HG02938 (cell line): Measurements from ENCODE around the gene MSN.

Experiments
- ATAC-seq: cut with Tn5 transposase; IDR thresholded peaks from one replicate; pipeline ENCODE4 v1.9.1; 2021; ENCODE audit warnings: mild to moderate bottlenecking, moderate library complexity; ENCODE audit not compliant: unreplicated experiment

MSN gene

DNA sequence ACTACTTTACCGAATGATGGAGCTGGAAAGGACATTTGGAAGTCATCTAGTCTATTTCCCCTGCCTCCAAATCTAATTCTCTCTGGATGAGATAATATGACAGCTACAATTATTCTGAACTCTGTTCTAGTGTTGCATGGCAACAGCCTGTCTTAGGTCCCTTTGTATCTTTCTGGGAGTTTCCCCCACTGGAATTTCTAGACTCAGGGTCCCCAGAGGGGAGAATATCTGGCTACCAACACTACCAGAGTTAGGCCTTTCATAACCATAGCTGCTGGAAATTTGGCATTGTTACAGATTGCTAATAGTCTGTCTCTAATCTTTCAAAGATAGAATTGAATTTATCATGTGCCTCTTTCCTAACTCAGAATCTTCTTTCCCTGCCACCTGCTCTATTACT is 4.5 kb downstream of the MSN start:
- no peak for ATAC-seq

GRCh38 chrX:65673857-65674203 is 6.4 kb downstream of the MSN start:
- ATAC-seq: no peak

- no peak for ATAC-seq
Observed at GRCh38 chrX:65674204-65674893, 6.9 kb downstream of the MSN start.

DNA sequence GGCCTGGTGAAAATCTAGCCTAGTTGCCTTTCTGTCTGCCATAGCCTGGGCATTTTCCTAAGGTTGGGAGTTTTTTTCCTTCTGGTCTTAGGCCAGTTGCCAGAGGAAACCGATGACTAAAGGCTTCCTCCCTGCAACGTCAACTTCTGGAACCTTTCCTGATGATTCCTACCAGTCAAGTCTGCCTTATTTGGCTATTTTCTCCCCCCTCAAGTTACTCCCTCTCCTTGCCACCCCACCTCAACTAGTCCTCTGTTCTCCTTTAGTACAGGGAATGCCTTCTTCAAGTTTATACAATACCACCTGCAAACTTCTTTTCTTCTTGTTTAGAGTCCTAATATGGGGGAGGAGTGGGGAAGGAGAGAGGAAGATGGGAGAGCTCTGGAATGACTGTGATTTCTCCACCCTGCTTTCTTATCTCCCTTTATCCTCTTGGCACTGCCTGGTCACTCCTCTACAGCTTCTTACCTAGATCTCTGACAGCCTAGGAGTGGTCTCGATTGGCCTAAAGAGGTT is 10.6 kb downstream of the MSN start:
- ATAC-seq: no peak

- ATAC-seq: no peak
Observed at GRCh38 chrX:65679071-65679540, 11.7 kb downstream of the MSN start.

- no peak for ATAC-seq
Observed at GRCh38 chrX:65681810-65682209, 14.4 kb downstream of the MSN start.

DNA sequence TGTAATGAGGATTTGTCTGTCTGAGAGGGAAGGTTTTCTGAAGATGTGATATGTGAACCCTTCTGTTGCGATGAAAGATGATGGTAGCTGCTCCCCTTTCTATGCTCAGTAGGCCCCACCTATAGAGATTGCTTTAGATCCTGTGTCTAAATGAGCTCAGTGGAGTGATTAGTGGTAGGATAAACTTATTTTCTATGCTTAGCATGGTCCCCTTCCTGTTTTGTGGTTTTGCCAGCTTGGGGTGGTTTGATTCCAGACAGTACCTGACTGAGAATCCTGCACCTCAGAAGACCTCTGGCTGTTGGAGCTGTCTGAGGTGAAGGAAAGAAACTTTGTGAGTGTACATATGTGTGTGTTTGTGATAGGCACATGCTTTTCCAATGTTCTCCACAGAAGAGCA is 17.7 kb downstream of the MSN start:
- no peak for ATAC-seq

- no peak for ATAC-seq
Observed at GRCh38 chrX:65686236-65686635, 18.8 kb downstream of the MSN start.

DNA sequence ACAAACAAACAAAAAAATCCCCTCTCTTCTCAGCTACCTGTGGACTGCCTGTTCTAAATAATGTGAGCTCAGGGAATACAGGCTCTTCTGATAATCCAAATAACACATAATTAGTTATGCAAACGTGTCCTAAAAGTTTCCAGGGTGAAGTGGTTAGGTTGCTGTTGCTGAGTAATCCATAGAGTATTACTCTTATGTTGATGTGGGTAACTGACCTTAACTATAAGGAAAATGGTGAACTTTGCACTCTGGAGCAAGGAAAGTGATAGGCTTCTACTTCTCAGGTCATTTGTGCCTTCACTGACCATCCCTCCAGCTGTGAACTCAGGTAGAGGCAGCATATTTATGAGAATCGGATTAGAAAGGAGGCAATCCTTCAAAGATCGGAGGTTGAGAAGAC is 19.9 kb downstream of the MSN start:
- no peak for ATAC-seq

DNA sequence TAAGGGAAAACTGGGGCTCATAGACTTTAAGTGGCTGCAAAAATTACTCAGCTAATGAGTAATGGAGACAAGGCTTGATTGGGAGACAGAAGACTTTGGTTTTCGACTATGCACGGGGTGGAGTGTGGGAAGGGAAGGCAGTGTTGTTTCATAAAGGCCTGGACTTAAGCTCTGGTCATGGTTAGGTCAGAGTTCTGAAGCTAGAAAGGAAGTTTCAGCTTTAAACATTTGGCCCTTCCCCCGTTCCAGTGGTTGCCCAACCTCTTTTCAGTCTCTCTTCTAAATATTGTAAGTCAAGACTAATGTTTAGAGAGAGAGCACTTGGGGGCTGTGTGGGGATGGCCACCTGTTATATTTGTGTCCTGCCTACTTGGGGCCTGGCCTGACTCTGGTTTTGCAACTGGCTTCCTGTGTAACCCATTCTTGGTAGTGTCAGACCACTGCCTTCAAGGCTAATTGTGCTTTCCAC is 21.0 kb downstream of the MSN start:
- peak; percentile 94 for ATAC-seq

GRCh38 chrX:65689377-65689776 is 21.9 kb downstream of the MSN start:
- no peak for ATAC-seq

DNA sequence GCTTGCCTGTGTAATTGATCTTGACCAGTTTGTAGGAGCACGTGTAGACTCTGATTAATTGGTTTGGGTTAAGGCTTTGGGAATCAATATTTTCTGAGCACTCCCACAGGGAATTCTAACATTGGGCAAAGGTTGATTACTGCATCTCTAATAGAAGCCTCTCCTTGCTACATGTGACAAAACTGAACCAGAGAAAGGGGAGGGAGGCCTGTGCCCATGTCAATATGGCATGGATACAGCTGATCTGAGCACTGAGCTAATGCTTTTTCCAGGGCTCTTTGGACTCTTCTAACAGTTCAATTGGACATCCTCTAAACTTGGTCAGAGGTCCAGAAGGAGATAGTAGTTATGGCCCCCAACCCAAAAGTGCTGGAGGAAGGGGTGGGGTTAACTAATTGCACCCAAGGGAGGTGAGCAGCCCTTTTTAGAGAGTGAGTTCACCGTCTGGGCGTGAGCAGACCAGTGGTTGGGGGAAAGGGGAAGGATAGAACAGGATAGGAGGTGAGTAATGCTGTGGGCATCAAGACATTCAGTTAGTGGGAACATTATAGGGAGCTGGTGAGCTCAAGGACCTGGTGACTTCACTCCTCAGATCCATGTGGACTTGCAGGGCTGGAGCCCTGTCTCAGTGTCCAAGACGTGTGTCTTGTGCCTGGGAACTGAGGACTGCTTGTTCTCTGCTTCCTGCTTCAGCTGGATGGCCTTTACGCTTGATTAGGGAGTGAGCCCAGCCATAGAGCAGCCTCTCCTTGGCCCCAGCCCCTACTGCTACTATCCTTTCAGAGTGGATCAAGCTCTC is 22.8 kb downstream of the MSN start:
- ATAC-seq: no peak

DNA sequence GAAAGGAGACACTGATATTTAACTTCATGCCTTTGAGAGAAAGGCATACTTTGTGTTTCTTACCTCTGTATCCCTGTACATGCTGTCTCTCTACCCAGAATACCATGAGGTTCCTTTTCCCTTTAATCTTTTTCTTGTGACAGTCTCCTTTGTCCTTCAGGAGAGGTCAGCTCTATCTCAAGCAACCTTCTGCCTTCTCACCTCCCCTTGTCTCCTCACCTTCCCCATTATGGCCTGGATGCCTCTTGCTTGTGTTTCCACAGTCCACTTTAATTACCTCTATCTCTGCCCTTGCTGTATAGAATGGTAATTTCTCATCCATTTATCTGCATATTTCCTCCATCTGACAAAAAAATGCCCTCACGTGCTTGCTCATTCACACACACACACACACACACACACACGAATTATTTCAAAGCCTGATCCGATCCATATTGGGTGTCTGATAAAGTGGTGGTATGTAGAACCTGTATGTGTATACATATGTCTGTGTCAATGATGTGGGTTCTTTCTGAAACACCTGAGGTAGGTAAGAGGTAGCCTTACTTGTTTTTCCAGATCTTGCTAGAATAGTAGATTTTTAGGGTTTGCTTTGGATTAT is 28.5 kb downstream of the MSN start:
- ATAC-seq: no peak

DNA sequence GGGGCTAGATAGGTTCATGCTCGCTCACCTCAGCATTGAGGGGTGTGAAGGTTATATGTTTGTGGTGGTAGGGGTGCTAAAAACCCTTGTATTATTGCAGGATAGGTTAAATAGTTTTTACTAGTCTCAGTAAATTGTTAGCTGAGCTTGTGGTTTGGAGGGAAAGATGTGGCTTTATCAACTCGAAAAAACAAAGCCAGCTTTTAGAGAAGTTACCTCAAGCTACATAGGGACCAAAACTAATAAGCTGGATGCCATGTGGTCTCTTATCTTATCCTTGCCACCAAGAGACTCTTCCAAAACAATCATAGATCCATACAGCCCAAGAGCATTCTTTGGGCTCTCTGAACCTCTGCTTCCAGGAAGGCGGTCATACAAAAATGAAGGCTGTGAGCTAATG is 29.2 kb downstream of the MSN start:
- no peak for ATAC-seq

- no peak for ATAC-seq
Observed at GRCh38 chrX:65697211-65697641, 29.8 kb downstream of the MSN start.

GRCh38 chrX:65697915-65698796 is 30.7 kb downstream of the MSN start:
- peak; percentile 59 for ATAC-seq

GRCh38 chrX:65702956-65703355 is 35.5 kb downstream of the MSN start:
- no peak for ATAC-seq

DNA sequence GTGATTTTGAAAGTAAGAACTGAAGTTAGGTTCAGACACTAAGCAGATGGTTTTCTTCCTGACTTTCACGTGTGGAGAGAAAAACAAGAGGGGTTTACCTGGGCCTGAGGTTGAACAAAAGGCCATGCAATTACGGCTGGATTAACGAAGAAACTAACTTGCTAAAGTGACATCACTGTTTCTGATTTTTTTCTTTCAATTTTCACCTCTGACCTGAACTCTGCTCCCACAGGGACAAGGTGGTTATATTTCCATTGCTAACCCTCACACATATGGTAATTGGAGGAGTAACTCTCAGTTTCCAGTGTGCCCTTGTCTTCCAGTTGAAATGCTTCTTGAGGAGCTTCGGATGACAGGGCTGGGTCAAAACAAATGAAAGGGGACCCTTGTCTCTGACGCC is 38.0 kb downstream of the MSN start:
- no peak for ATAC-seq

DNA sequence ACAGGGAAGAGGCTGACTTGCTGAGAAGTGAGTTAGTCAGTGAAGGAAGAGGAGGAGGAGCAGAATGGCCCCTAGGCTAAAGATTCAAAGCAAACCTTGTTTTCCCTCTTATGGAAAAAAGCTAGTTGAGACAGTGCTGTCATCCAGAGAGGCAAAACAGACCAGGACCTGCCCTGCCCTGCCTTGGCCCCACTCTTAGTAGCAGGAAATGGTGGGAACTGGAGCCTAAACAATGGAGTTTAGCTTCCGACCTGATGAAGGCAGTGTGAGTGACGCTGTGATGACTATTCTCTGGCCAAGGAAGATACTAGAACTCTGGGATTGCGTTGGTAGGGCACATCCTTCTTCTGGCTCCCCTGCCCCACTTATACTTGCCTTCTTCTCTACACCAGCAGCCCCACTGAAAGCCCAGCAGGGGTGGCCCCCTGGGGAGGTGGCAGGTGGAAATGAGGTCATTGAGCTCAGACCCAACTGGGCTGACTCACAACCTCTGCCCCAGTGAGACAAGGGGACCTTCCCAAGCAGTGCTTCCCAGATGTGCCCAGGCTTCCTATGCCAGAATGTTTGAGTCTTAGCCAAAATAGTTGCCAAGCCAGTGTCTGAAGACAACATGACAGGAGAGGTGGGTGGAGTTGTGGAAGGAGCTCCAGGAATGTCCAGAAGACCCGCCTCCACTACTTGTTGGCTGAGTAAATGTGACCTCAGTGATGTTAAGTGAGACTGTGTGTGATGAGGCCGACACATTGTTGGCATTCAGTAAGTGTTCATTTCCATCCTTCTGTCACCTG is 38.8 kb downstream of the MSN start:
- ATAC-seq: peak; percentile 53

- no peak for ATAC-seq
Observed at GRCh38 chrX:65707151-65707550, 39.7 kb downstream of the MSN start.
